DND-41 (cell line): ENCODE data around the gene ZBTB45.

Experiments used
- EZH2 ChIP-seq: IDR thresholded peaks from 3 replicates; pipeline ENCODE4 v1.6.1; 2012; ENCODE audit warnings: borderline replicate concordance, low read depth, mild to moderate bottlenecking, moderate library complexity, low read length, inconsistent platforms; ENCODE audit not compliant: severe bottlenecking
- TF ChIP-seq, protein P1 (sequence below): IDR thresholded peaks from 2 replicates; pipeline ENCODE4 v1.5.1; 2012; ENCODE audit warnings: borderline replicate concordance, low read length, moderate library complexity, mild to moderate bottlenecking; ENCODE audit not compliant: poor library complexity, severe bottlenecking; ENCODE audit errors: extremely low read depth

DNA sequence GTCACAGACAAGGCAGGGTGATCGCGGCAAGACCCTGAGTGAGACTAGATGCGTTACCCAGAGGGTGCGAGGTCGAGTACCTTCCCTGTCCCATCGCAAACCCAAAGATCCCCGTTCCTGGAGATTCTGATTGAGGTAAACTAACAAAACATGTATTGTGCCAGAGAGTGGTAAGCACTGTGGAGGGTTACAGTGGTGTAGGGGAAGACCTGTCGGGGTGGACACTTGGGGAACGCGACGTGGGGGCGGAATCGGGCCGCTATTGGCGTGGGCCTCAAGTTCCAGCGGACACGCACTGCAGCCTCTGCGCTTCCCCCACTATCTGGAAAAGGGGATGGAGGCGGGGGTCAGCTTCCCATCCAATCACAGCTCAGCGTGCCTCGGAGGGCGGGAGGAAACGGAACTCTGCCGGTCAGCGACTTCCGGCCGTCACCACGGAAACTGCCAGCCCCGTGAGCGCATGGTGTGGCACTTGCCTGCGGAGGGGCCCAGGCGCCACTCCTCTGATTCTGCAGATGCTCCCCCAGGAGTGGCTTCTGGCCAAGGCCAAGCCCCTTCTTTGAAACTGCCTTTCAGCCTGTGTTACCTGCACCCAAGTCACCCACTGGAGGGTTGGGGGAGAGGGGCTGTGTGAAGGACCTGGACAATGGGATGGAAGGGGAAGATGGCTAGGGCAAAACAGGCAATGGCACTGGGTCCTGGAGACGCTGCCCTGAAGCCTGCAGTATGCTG lies 39.8 kb upstream of the ZBTB45 start:
- TF ChIP-seq, protein P1, sequence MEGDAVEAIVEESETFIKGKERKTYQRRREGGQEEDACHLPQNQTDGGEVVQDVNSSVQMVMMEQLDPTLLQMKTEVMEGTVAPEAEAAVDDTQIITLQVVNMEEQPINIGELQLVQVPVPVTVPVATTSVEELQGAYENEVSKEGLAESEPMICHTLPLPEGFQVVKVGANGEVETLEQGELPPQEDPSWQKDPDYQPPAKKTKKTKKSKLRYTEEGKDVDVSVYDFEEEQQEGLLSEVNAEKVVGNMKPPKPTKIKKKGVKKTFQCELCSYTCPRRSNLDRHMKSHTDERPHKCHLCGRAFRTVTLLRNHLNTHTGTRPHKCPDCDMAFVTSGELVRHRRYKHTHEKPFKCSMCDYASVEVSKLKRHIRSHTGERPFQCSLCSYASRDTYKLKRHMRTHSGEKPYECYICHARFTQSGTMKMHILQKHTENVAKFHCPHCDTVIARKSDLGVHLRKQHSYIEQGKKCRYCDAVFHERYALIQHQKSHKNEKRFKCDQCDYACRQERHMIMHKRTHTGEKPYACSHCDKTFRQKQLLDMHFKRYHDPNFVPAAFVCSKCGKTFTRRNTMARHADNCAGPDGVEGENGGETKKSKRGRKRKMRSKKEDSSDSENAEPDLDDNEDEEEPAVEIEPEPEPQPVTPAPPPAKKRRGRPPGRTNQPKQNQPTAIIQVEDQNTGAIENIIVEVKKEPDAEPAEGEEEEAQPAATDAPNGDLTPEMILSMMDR: no peak
- no peak for TF ChIP-seq EZH2
